Measurements from ENCODE around the gene THSD4. TPM values are rescaled to one million over a fixed set of nuclear protein-coding genes. Genes with fewer than 3 reads are reported as not detected.

THSD4 gene
- total RNA-seq, 1 donor from 2014 or later, result 2.5 TPM

DNA sequence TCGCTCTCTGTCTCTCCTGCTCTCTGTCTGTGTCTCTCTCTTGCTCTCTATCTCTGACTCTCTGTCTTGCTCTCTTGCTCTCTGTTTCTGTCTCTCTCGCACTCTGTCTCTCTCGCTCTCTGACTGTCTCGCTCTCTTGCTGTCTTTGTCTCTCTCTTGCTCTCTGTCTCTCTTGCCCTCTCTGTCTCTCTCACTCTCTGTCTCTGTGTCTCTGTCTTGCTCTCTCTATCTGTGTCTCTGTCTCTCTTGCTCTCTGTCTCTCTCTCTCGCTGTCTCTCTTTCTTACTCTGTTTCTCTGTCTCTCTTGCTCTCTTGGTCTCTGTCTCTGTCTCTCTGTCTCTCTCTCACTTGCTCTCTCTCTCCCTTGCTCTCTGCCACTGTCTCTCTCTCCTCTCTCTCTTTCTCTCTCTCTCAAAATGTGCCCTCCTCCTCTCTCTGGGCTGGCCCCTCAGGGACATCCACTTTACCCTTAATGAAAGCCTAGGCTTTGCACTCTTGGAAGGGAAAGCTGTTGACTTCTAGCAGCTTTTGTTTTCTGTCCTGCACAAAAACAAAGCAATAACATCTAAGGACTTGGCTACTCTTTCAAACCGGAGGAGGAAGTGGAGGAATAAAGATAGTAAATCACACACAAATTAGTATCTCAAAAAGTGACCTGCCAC lies 621.1 kb downstream of the THSD4 start:
- TF ChIP-seq, protein P1, sequence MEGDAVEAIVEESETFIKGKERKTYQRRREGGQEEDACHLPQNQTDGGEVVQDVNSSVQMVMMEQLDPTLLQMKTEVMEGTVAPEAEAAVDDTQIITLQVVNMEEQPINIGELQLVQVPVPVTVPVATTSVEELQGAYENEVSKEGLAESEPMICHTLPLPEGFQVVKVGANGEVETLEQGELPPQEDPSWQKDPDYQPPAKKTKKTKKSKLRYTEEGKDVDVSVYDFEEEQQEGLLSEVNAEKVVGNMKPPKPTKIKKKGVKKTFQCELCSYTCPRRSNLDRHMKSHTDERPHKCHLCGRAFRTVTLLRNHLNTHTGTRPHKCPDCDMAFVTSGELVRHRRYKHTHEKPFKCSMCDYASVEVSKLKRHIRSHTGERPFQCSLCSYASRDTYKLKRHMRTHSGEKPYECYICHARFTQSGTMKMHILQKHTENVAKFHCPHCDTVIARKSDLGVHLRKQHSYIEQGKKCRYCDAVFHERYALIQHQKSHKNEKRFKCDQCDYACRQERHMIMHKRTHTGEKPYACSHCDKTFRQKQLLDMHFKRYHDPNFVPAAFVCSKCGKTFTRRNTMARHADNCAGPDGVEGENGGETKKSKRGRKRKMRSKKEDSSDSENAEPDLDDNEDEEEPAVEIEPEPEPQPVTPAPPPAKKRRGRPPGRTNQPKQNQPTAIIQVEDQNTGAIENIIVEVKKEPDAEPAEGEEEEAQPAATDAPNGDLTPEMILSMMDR (IDR thresholded peaks at IDR 0.05; ENCODE audit: insufficient read depth, low read depth, low read length), result no peak
- no peak for TF ChIP-seq EZH2 (IDR thresholded peaks at IDR 0.05; ENCODE audit: insufficient read depth, low read length)
- no peak overlapping the region for H3K4me3 Mint-ChIP-seq (ENCODE audit: unreplicated experiment)
- no peak overlapping the region for H3K27ac ChIP-seq (ENCODE audit: low read depth, low read length)
- FAIRE-seq (no peak), DNase-seq (ENCODE audit: low read depth) (no peak)
- H3K9me3 Mint-ChIP-seq (ENCODE audit: unreplicated experiment), result no peaks in the 10 kb centered on the region
- no peaks in the 10 kb centered on the region for H3K4me1 ChIP-seq (ENCODE audit: insufficient read depth, low read length)
- H3K4me1 Mint-ChIP-seq (ENCODE audit: low read depth, unreplicated experiment), result no peaks in the 10 kb centered on the region
- no peak overlapping the region for H3K9ac ChIP-seq (ENCODE audit: low read length)
- no peaks in the 10 kb centered on the region for H3K79me2 ChIP-seq (ENCODE audit: insufficient read depth, low read length)
- H3K36me3 Mint-ChIP-seq (ENCODE audit: low read depth, unreplicated experiment), result no peaks in the 10 kb centered on the region
- no peak overlapping the region for H3K27ac Mint-ChIP-seq (ENCODE audit: unreplicated experiment)
- H3K27me3 ChIP-seq (ENCODE audit: insufficient read depth, low read length), result peaks cover 2% of the 10 kb centered on the region
- H2AFZ ChIP-seq (ENCODE audit: low read depth, low read length), result no peak overlapping the region
- no peaks in the 10 kb centered on the region for H4K20me1 ChIP-seq (ENCODE audit: insufficient read depth, low read length)
- no peaks in the 10 kb centered on the region for H3K36me3 ChIP-seq (ENCODE audit: insufficient read depth, low read length)
- no peak overlapping the region for H3K4me2 ChIP-seq (ENCODE audit: low read length)
- peaks cover 2% of the 10 kb centered on the region for H3K27me3 Mint-ChIP-seq (ENCODE audit: low read depth, unreplicated experiment)
- no peak overlapping the region for H3K4me3 ChIP-seq (ENCODE audit: insufficient read depth, low read depth, low read length)
- no peaks in the 10 kb centered on the region for H3K9me3 ChIP-seq (ENCODE audit: insufficient read depth, low read depth, low read length)

DNA sequence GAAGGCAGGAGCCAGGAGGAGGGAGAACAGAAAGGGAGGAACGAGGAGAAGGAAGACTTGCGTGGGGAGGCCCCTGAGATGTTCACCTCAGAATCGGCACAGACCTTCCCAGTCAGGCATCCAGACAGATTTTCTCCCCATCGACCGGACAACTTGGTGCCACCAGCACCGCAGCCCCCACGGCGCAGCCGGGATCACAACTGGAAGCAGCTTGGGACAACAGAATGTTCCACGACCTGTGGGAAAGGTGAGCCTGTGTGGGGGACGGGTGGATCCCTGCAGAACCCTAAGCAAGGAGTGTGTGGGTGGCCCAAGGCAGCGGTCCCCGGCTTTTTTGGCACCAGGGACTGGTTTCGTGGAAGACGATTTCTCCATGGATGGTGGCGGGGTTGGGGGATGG lies 622.5 kb downstream of the THSD4 start:
- Mint-ChIP-seq H3K27ac (ENCODE audit: unreplicated experiment) (no peak overlapping the region), H3K9me3 (ENCODE audit: unreplicated experiment) (no peaks in the 10 kb centered on the region), H3K4me1 (ENCODE audit: low read depth, unreplicated experiment) (no peaks in the 10 kb centered on the region), H3K4me3 (ENCODE audit: unreplicated experiment) (no peak overlapping the region), H3K36me3 (ENCODE audit: low read depth, unreplicated experiment) (no peaks in the 10 kb centered on the region), H3K27me3 (ENCODE audit: low read depth, unreplicated experiment) (peaks cover 3% of the 10 kb centered on the region)
- DNase-seq (ENCODE audit: low read depth) (no peak), FAIRE-seq (no peak)
- H3K4me2 ChIP-seq (ENCODE audit: low read length), result no peak overlapping the region
- no peak overlapping the region for H2AFZ ChIP-seq (ENCODE audit: low read depth, low read length)
- no peaks in the 10 kb centered on the region for H3K9me3 ChIP-seq (ENCODE audit: insufficient read depth, low read depth, low read length)
- no peaks in the 10 kb centered on the region for H4K20me1 ChIP-seq (ENCODE audit: insufficient read depth, low read length)
- TF ChIP-seq, protein P1 (IDR thresholded peaks at IDR 0.05; ENCODE audit: insufficient read depth, low read depth, low read length), result no peak
- TF ChIP-seq EZH2 (IDR thresholded peaks at IDR 0.05; ENCODE audit: insufficient read depth, low read length), result no peak
- no peak overlapping the region for H3K27ac ChIP-seq (ENCODE audit: low read depth, low read length)
- H3K4me3 ChIP-seq (ENCODE audit: insufficient read depth, low read depth, low read length), result no peak overlapping the region
- no peaks in the 10 kb centered on the region for H3K36me3 ChIP-seq (ENCODE audit: insufficient read depth, low read length)
- peaks cover 2% of the 10 kb centered on the region for H3K27me3 ChIP-seq (ENCODE audit: insufficient read depth, low read length)
- H3K79me2 ChIP-seq (ENCODE audit: insufficient read depth, low read length), result no peaks in the 10 kb centered on the region
- H3K4me1 ChIP-seq (ENCODE audit: insufficient read depth, low read length), result no peaks in the 10 kb centered on the region
- no peak overlapping the region for H3K9ac ChIP-seq (ENCODE audit: low read length)

DNA sequence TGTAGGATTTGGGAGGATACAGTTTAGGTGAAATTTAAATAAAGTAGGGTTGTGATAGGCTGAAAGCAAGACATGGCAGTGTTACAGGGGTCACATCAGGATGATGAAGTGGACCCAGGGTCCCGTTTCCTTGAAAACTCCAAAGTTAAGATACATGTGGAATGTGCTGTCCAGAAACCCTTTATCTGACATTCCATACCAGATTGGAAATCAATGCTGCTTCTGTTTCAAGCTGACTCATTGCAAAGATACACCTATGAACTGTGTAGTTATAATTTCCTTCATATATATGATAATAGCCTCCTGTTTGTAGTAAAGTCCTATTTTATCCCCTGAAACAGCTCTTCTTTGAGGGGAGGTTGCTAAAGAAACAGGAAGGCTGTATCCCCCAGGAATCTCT lies 624.1 kb downstream of the THSD4 start:
- peaks cover 3% of the 10 kb centered on the region for H3K27me3 Mint-ChIP-seq (ENCODE audit: low read depth, unreplicated experiment)
- no peak overlapping the region for H3K9ac ChIP-seq (ENCODE audit: low read length)
- no peaks in the 10 kb centered on the region for H3K36me3 Mint-ChIP-seq (ENCODE audit: low read depth, unreplicated experiment)
- no peaks in the 10 kb centered on the region for H3K36me3 ChIP-seq (ENCODE audit: insufficient read depth, low read length)
- no peak overlapping the region for H3K4me3 ChIP-seq (ENCODE audit: insufficient read depth, low read depth, low read length)
- H3K27me3 ChIP-seq (ENCODE audit: insufficient read depth, low read length), result peaks cover 2% of the 10 kb centered on the region
- no peak overlapping the region for H3K27ac ChIP-seq (ENCODE audit: low read depth, low read length)
- no peaks in the 10 kb centered on the region for H3K9me3 ChIP-seq (ENCODE audit: insufficient read depth, low read depth, low read length)
- H3K79me2 ChIP-seq (ENCODE audit: insufficient read depth, low read length), result no peaks in the 10 kb centered on the region
- H4K20me1 ChIP-seq (ENCODE audit: insufficient read depth, low read length), result no peaks in the 10 kb centered on the region
- H3K4me1 Mint-ChIP-seq (ENCODE audit: low read depth, unreplicated experiment), result no peaks in the 10 kb centered on the region
- FAIRE-seq, result no peak
- no peak overlapping the region for H3K4me2 ChIP-seq (ENCODE audit: low read length)
- H3K4me1 ChIP-seq (ENCODE audit: insufficient read depth, low read length), result no peaks in the 10 kb centered on the region
- DNase-seq (ENCODE audit: low read depth), result no peak
- TF ChIP-seq, protein P1 (IDR thresholded peaks at IDR 0.05; ENCODE audit: insufficient read depth, low read depth, low read length), result no peak
- TF ChIP-seq EZH2 (IDR thresholded peaks at IDR 0.05; ENCODE audit: insufficient read depth, low read length), result no peak
- no peak overlapping the region for H2AFZ ChIP-seq (ENCODE audit: low read depth, low read length)
- H3K27ac Mint-ChIP-seq (ENCODE audit: unreplicated experiment), result no peak overlapping the region
- H3K4me3 Mint-ChIP-seq (ENCODE audit: unreplicated experiment), result no peak overlapping the region
- H3K9me3 Mint-ChIP-seq (ENCODE audit: unreplicated experiment), result no peaks in the 10 kb centered on the region
